NOMO-1 (cell line): Measurements from ENCODE around the gene RPL12.

Experiments used
- DNase-seq, 2 experiments: peaks; one replicate each; lab custom pipeline; 2025; ENCODE audit not compliant: unreplicated experiment in 2 of 2; lab: John Stamatoyannopoulos, UW

RPL12 gene

GRCh38 chr9:127450830-127451607 is at the start of gene RPL12, which contains the start of gene LRSAM1:
Gene RPL12, minus strand, starts transcription at chr9:127451406. Its CDS starts 89 bp downstream, at chr9:127451317.
Gene LRSAM1, plus strand, starts transcription at chr9:127451510. Its CDS starts 3,018 bp downstream, at chr9:127454528.
- peak; percentile 85 to 89 for DNase-seq

GRCh38 chr9:127500862-127501261 is 49.7 kb upstream of the RPL12 start:
- DNase-seq: no peak

GRCh38 chr9:127500399-127500798 is 49.2 kb upstream of the RPL12 start:
- DNase-seq: no peak

GRCh38 chr9:127498298-127498697 is 47.1 kb upstream of the RPL12 start:
- no peak for DNase-seq

- no peak for DNase-seq
Measured at GRCh38 chr9:127497656-127498290, 46.6 kb upstream of the RPL12 start.

- DNase-seq: no peak
Measured at GRCh38 chr9:127496974-127497373, 45.8 kb upstream of the RPL12 start.

- no peak for DNase-seq
Measured at GRCh38 chr9:127495884-127496555, 44.8 kb upstream of the RPL12 start.

- no peak for DNase-seq
Measured at GRCh38 chr9:127494304-127494702, 43.1 kb upstream of the RPL12 start.

- no peak for DNase-seq
Measured at GRCh38 chr9:127493592-127494303, 42.5 kb upstream of the RPL12 start.

- DNase-seq: no peak
Measured at GRCh38 chr9:127492616-127493015, 41.4 kb upstream of the RPL12 start.

- DNase-seq: no peak
Measured at GRCh38 chr9:127491516-127491915, 40.3 kb upstream of the RPL12 start.

GRCh38 chr9:127490535-127491230 is 39.5 kb upstream of the RPL12 start:
- no peak for DNase-seq

- no peak for DNase-seq
Measured at GRCh38 chr9:127489471-127490115, 38.4 kb upstream of the RPL12 start.

GRCh38 chr9:127488946-127489345 is 37.7 kb upstream of the RPL12 start:
- DNase-seq: no peak

GRCh38 chr9:127485995-127486394 is 34.8 kb upstream of the RPL12 start:
- no peak for DNase-seq

GRCh38 chr9:127482662-127483061 is 31.5 kb upstream of the RPL12 start:
- no peak for DNase-seq

GRCh38 chr9:127479507-127480081 is 28.4 kb upstream of the RPL12 start:
- DNase-seq: no peak

- DNase-seq: no peak
Measured at GRCh38 chr9:127474592-127474991, 23.4 kb upstream of the RPL12 start.

GRCh38 chr9:127473932-127474331 is 22.7 kb upstream of the RPL12 start:
- no peak for DNase-seq

GRCh38 chr9:127473501-127473900 is 22.3 kb upstream of the RPL12 start:
- no peak for DNase-seq
